IPS DF 6.9 (cell line): ENCODE data around the gene ACYP2.

Experiments used
- DNase-seq: peaks from one replicate; pipeline ENCODE4 v3.0.0-alpha.2; 2013; ENCODE audit warnings: low read depth, low spot score
- H3K27ac ChIP-seq: one replicate; pipeline ENCODE4 v1.5.1; 2013; ENCODE audit warnings: low read length, control low read depth
- H3K27me3 ChIP-seq: 2 replicates; pipeline ENCODE4 v1.6.1; 2013; ENCODE audit warnings: mild to moderate bottlenecking, low read length; ENCODE audit not compliant: control insufficient read depth, insufficient read depth
- H3K36me3 ChIP-seq: 2 replicates; pipeline ENCODE4 v1.6.1; 2013; ENCODE audit warnings: low read length; ENCODE audit not compliant: control insufficient read depth, insufficient read depth
- H3K4me1 ChIP-seq: 2 replicates; pipeline ENCODE4 v1.6.1; 2013; ENCODE audit warnings: low read length; ENCODE audit not compliant: control insufficient read depth, insufficient read depth
- H3K4me3 ChIP-seq: 2 replicates; pipeline ENCODE4 v1.5.1; 2013; ENCODE audit warnings: mild to moderate bottlenecking, low read length
- H3K9me3 ChIP-seq: 2 replicates; pipeline ENCODE4 v1.6.1; 2013; ENCODE audit warnings: low read length, inconsistent platforms; ENCODE audit not compliant: control insufficient read depth, insufficient read depth
- WGBS: extraction: QIAGEN DNeasy Blood & Tissue Kit; methylation state at CpG from one replicate; pipeline ENCODE4 v1.1.7; 2013; ENCODE audit warnings: mixed read lengths, missing lambda C conversion rate; ENCODE audit not compliant: insufficient read length, insufficient coverage; 5-methylcytosine and 5-hydroxymethylcytosine counted together

The ACYP2 gene

GRCh38 chr2:54267577-54267976 is 152.2 kb downstream of the ACYP2 start:
- Histone ChIP-seq H3K36me3 (no peaks in the 10 kb centered on the region), H3K27ac (no peak overlapping the region), H3K4me3 (no peak overlapping the region)

GRCh38 chr2:54271189-54271588 is 155.8 kb downstream of the ACYP2 start:
- H3K27ac ChIP-seq, result no peak overlapping the region

More at GRCh38 chr2:54267577-54267976, 152.2 kb downstream of the ACYP2 start:
- Histone ChIP-seq H3K9me3 (no peaks in the 10 kb centered on the region), H3K27me3 (no peaks in the 10 kb centered on the region), H3K4me1 (no peaks in the 10 kb centered on the region)
- no CpG with 5 or more reads among the region's 1 CpG for WGBS
- DNase-seq, result no peak

GRCh38 chr2:54271843-54272627 is 156.6 kb downstream of the ACYP2 start:
- DNase-seq, result no peak
- WGBS, result no CpG with 5 or more reads among the region's 6 CpGs
- Histone ChIP-seq H3K36me3 (no peaks in the 10 kb centered on the region), H3K4me1 (no peaks in the 10 kb centered on the region), H3K27me3 (no peaks in the 10 kb centered on the region), H3K9me3 (no peaks in the 10 kb centered on the region), H3K4me3 (no peak overlapping the region), H3K27ac (no peak overlapping the region)

More at GRCh38 chr2:54271189-54271588, 155.8 kb downstream of the ACYP2 start:
- Histone ChIP-seq H3K4me1 (no peaks in the 10 kb centered on the region), H3K9me3 (no peaks in the 10 kb centered on the region), H3K4me3 (no peak overlapping the region), H3K36me3 (no peaks in the 10 kb centered on the region), H3K27me3 (no peaks in the 10 kb centered on the region)
- no CpG with 5 or more reads among the region's 4 CpGs for WGBS
- no peak for DNase-seq

- WGBS, result no CpG with 5 or more reads among the region's 1 CpG
- H3K4me3 ChIP-seq, result no peak overlapping the region
Measured at GRCh38 chr2:54274781-54275242, 159.4 kb downstream of the ACYP2 start.

GRCh38 chr2:54275541-54275940 is 160.1 kb downstream of the ACYP2 start:
- Histone ChIP-seq H3K4me3 (no peak overlapping the region), H3K9me3 (no peaks in the 10 kb centered on the region), H3K27me3 (no peaks in the 10 kb centered on the region), H3K4me1 (no peaks in the 10 kb centered on the region), H3K36me3 (no peaks in the 10 kb centered on the region), H3K27ac (no peak overlapping the region)
- no peak for DNase-seq
- WGBS, result no CpG with 5 or more reads among the region's 2 CpGs

More at GRCh38 chr2:54274781-54275242, 159.4 kb downstream of the ACYP2 start:
- Histone ChIP-seq H3K4me1 (no peaks in the 10 kb centered on the region), H3K9me3 (no peaks in the 10 kb centered on the region), H3K27ac (no peak overlapping the region), H3K36me3 (no peaks in the 10 kb centered on the region), H3K27me3 (no peaks in the 10 kb centered on the region)
- no peak for DNase-seq

- no peak overlapping the region for H3K27ac ChIP-seq
- WGBS, result no CpG with 5 or more reads among the region's 2 CpGs
- H3K4me1 ChIP-seq, result no peaks in the 10 kb centered on the region
- no peaks in the 10 kb centered on the region for H3K9me3 ChIP-seq
- no peaks in the 10 kb centered on the region for H3K36me3 ChIP-seq
- no peak overlapping the region for H3K4me3 ChIP-seq
- no peak for DNase-seq
- no peaks in the 10 kb centered on the region for H3K27me3 ChIP-seq
Measured at GRCh38 chr2:54279385-54279784, 164.0 kb downstream of the ACYP2 start.

- Histone ChIP-seq H3K4me1 (no peaks in the 10 kb centered on the region), H3K27me3 (no peaks in the 10 kb centered on the region; the same call in 1 of the 2 replicates), H3K4me3 (no peak overlapping the region), H3K36me3 (no peaks in the 10 kb centered on the region), H3K27ac (no peak overlapping the region), H3K9me3 (no peaks in the 10 kb centered on the region)
- no CpG with 5 or more reads among the region's 3 CpGs for WGBS
- no peak for DNase-seq
Measured at GRCh38 chr2:54284826-54285225, 169.4 kb downstream of the ACYP2 start.

GRCh38 chr2:54285451-54285850 is 170.0 kb downstream of the ACYP2 start:
- no peak overlapping the region for H3K4me3 ChIP-seq
- no peaks in the 10 kb centered on the region for H3K36me3 ChIP-seq
- no peak overlapping the region for H3K27ac ChIP-seq
- H3K9me3 ChIP-seq, result no peaks in the 10 kb centered on the region
- no CpG with 5 or more reads among the region's 1 CpG for WGBS
- no peak for DNase-seq
- no peaks in the 10 kb centered on the region for H3K4me1 ChIP-seq
- no peaks in the 10 kb centered on the region; the same call in 1 of the 2 replicates for H3K27me3 ChIP-seq

GRCh38 chr2:54287532-54287931 is 172.1 kb downstream of the ACYP2 start:
- DNase-seq, result no peak
- Histone ChIP-seq H3K9me3 (no peaks in the 10 kb centered on the region), H3K4me3 (no peak overlapping the region), H3K36me3 (no peaks in the 10 kb centered on the region), H3K27me3 (peaks cover 7% of the 10 kb centered on the region; the same call in 1 of the 2 replicates), H3K4me1 (0 out of 2 replicates have a peak, but pooled peaks cover 2% of the 10 kb centered on the region), H3K27ac (no peak overlapping the region)
- WGBS, result no CpG with 5 or more reads among the region's 2 CpGs

GRCh38 chr2:54289917-54290316 is 174.5 kb downstream of the ACYP2 start:
- Histone ChIP-seq H3K36me3 (no peaks in the 10 kb centered on the region), H3K27ac (no peak overlapping the region), H3K4me3 (no peak overlapping the region), H3K27me3 (peaks cover 7% of the 10 kb centered on the region; the same call in 1 of the 2 replicates), H3K4me1 (0 out of 2 replicates have a peak, but pooled peaks cover 2% of the 10 kb centered on the region), H3K9me3 (no peaks in the 10 kb centered on the region)
- no peak for DNase-seq
- no CpG with 5 or more reads among the region's 23 CpGs for WGBS
